KMS-11 (cell line): ENCODE data around the gene RGS7.

Source experiments
- H2AFZ ChIP-seq: fragments of 200-600 bp; sonication (generic); 2 replicates; pipeline ENCODE4 v1.6.1; 2016; ENCODE audit warnings: antibody characterized with exemption, mixed run types, low read depth
- H3K27ac ChIP-seq: fragments of 200-600 bp; sonication (generic); 2 replicates; pipeline ENCODE4 v1.6.1; 2016; ENCODE audit warnings: mild to moderate bottlenecking, mixed run types
- H3K27me3 ChIP-seq: fragments of 200-600 bp; sonication (generic); 2 replicates; pipeline ENCODE4 v1.6.1; 2017; ENCODE audit warnings: mild to moderate bottlenecking, low read depth, mixed run types, moderate library complexity; ENCODE audit not compliant: insufficient read depth
- H3K36me3 ChIP-seq: fragments of 200-600 bp; sonication (generic); 2 replicates; pipeline ENCODE4 v1.6.1; 2017; ENCODE audit warnings: mild to moderate bottlenecking, mixed run types; ENCODE audit not compliant: insufficient read depth
- H3K4me1 ChIP-seq: fragments of 200-600 bp; sonication (generic); 2 replicates; pipeline ENCODE4 v1.6.1; 2016; ENCODE audit warnings: mild to moderate bottlenecking, low read depth, mixed run types; ENCODE audit not compliant: poor library complexity, severe bottlenecking
- H3K4me2 ChIP-seq: fragments of 200-600 bp; sonication (generic); 2 replicates; pipeline ENCODE4 v1.7.0; 2016; ENCODE audit warnings: mild to moderate bottlenecking, mixed run types
- H3K4me3 ChIP-seq: fragments of 200-600 bp; sonication (generic); IDR thresholded peaks from 2 replicates; pipeline ENCODE4 v1.6.1; 2017; ENCODE audit warnings: low read depth, low read length, mixed read lengths; ENCODE audit not compliant: insufficient read depth
- H3K79me2 ChIP-seq: fragments of 200-600 bp; sonication (generic); 2 replicates; pipeline ENCODE4 v1.6.1; 2016; ENCODE audit warnings: low read depth, mixed run types; ENCODE audit not compliant: insufficient read depth
- H3K9ac ChIP-seq: fragments of 200-600 bp; sonication (generic); 2 replicates; pipeline ENCODE4 v1.6.1; 2016; ENCODE audit warnings: mild to moderate bottlenecking, mixed run types
- H4K20me1 ChIP-seq: fragments of 200-600 bp; sonication (generic); 2 replicates; pipeline ENCODE4 v1.6.1; 2016; ENCODE audit warnings: mild to moderate bottlenecking, mixed run types; ENCODE audit not compliant: insufficient read depth
- CTCF ChIP-seq: fragments of 200-600 bp; sonication (generic); conservative IDR thresholded peaks from 2 replicates; pipeline ENCODE4 v1.6.1; 2017; ENCODE audit warnings: low read depth, mild to moderate bottlenecking, antibody characterized with exemption, low read length, moderate library complexity, mixed read lengths

The RGS7 gene

GRCh38 chr1:241331328-241332036 lies 25.5 kb downstream of the RGS7 start:
- H2AFZ ChIP-seq, result no peak overlapping the region
- no peak overlapping the region for H3K4me3 ChIP-seq
- H3K36me3 ChIP-seq, result no peaks in the 10 kb centered on the region
- TF ChIP-seq CTCF, result no peak
- 0 out of 2 replicates have a peak overlapping the region, but pooled peaks have one; percentile 23 for H3K4me2 ChIP-seq
- no peak overlapping the region for H3K9ac ChIP-seq
- no peaks in the 10 kb centered on the region for H4K20me1 ChIP-seq
- H3K27ac ChIP-seq, result 0 out of 2 replicates have a peak overlapping the region, but pooled peaks have one; percentile 11
- H3K4me1 ChIP-seq, result peaks cover 24% of the 10 kb centered on the region
- H3K79me2 ChIP-seq, result no peaks in the 10 kb centered on the region
- no peaks in the 10 kb centered on the region for H3K27me3 ChIP-seq

GRCh38 chr1:241330619-241331327 lies 26.2 kb downstream of the RGS7 start:
- Histone ChIP-seq H3K4me3 (no peak overlapping the region), H3K27ac (peak overlapping the region; percentile 27), H3K4me2 (peak overlapping the region; percentile 23), H3K27me3 (no peaks in the 10 kb centered on the region), H2AFZ (no peak overlapping the region; the same call in 1 of the 2 replicates), H3K79me2 (no peaks in the 10 kb centered on the region), H4K20me1 (no peaks in the 10 kb centered on the region), H3K36me3 (no peaks in the 10 kb centered on the region), H3K4me1 (peaks cover 24% of the 10 kb centered on the region), H3K9ac (no peak overlapping the region)
- no peak for TF ChIP-seq CTCF

- Histone ChIP-seq H3K9ac (no peak overlapping the region), H3K27me3 (no peaks in the 10 kb centered on the region), H3K79me2 (no peaks in the 10 kb centered on the region), H3K4me1 (peaks cover 11% of the 10 kb centered on the region), H3K4me3 (no peak overlapping the region), H4K20me1 (no peaks in the 10 kb centered on the region), H2AFZ (no peak overlapping the region), H3K36me3 (no peaks in the 10 kb centered on the region), H3K4me2 (no peak overlapping the region), H3K27ac (no peak overlapping the region)
- no peak for TF ChIP-seq CTCF
Observed at GRCh38 chr1:241325456-241325855, 31.5 kb downstream of the RGS7 start.

GRCh38 chr1:241323514-241324195 lies 33.4 kb downstream of the RGS7 start:
- Histone ChIP-seq H3K4me1 (no peaks in the 10 kb centered on the region), H3K27ac (no peak overlapping the region), H3K4me3 (no peak overlapping the region), H4K20me1 (no peaks in the 10 kb centered on the region), H3K4me2 (no peak overlapping the region), H3K36me3 (no peaks in the 10 kb centered on the region), H2AFZ (no peak overlapping the region), H3K27me3 (no peaks in the 10 kb centered on the region), H3K79me2 (no peaks in the 10 kb centered on the region), H3K9ac (no peak overlapping the region)
- no peak for TF ChIP-seq CTCF
